Activated T-helper 17 cell treated with anti-CD3 and anti-CD28 coated beads, Interleukin-2, amount 50 U/mL, for 72 hours (primary cell): ENCODE results near the gene YAE1. TPM values are rescaled to one million over a fixed set of nuclear protein-coding genes. Genes with fewer than 3 reads are reported as not detected.

ENCODE experiments used
- ATAC-seq: fragments of 150-1000 bp; cut with Tn5 transposase; replicated peaks from 2 replicates; pipeline ENCODE4 v1.10.0; 2021; ENCODE audit warnings: mild to moderate bottlenecking, moderate library complexity
- H3K27ac Mint-ChIP-seq: one replicate; pipeline ENCODE4 v1.8.0; 2022; ENCODE audit warnings: mixed read lengths
- H3K27me3 Mint-ChIP-seq: one replicate; pipeline ENCODE4 v1.8.0; 2022; ENCODE audit warnings: mixed read lengths
- H3K36me3 Mint-ChIP-seq: one replicate; pipeline ENCODE4 v1.8.0; 2022; ENCODE audit warnings: low read depth, mild to moderate bottlenecking, mixed read lengths
- H3K4me1 Mint-ChIP-seq: one replicate; pipeline ENCODE4 v1.8.0; 2022; ENCODE audit warnings: mixed read lengths
- H3K4me3 Mint-ChIP-seq: one replicate; pipeline ENCODE4 v1.8.0; 2022; ENCODE audit warnings: mild to moderate bottlenecking, mixed read lengths
- H3K9me3 Mint-ChIP-seq: one replicate; pipeline ENCODE4 v1.8.0; 2022; ENCODE audit warnings: mixed read lengths
- total RNA-seq, 2 donors: library from RNA; stranded (reverse); gene quantifications; one replicate each; pipeline ENCODE4 v1.2.3, GENCODE V29; 2022

Gene YAE1, protein sequence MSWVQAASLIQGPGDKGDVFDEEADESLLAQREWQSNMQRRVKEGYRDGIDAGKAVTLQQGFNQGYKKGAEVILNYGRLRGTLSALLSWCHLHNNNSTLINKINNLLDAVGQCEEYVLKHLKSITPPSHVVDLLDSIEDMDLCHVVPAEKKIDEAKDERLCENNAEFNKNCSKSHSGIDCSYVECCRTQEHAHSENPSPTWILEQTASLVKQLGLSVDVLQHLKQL
- 10 to 100 TPM in 1 of 2 donors, 1 to 10 TPM in 1; 9.2 to 13.9 TPM for total RNA-seq

DNA sequence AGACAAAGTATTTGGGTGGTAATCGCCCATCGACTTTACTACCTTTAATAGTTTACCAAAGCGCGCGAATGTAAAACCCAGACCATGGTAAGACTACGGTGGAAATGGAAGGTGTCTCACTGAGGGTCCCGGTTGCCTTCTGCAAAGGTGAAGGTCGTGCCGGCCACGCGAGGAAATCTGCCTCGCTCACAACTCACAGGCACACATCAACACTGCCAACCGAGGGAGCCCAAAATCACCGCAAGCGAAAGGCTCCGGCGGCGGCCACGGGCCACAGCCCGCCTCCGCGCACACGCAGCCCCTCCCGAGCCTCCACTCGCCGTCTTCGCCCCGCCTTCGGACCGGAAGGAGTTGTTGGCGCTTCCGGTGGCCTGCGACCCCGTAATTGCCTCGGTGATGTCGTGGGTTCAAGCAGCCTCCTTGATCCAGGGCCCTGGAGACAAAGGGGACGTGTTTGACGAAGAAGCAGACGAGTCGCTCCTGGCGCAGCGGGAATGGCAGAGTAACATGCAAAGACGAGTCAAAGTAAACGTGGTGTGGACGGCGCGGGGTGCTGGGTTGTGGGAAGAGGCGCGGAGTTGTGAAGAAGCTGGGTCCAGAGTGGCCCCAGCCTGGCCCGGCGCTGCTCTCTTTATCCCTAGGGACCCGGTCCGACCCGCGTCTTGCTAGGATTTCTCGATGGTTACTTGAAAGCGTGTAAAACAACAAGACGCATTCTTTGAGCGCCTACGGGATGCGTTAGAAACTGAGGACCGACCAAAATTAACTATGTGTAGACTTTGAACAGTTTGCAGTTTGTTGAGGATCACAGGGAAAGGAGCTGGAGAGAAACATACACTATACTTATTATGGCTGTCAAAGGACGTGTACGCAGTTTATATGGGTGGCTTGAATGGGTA is at the start of gene YAE1:
Gene YAE1, plus strand, starts transcription at position 382 of the 899 bp plus-strand sequence. Its CDS starts 15 bp downstream, at position 397.
- Mint-ChIP-seq H3K4me1 (peaks cover 4% of the 10 kb centered on the region), H3K27me3 (no peaks in the 10 kb centered on the region), H3K4me3 (peak within 1 kb of the TSS; percentile 90), H3K9me3 (no peaks in the 10 kb centered on the region), H3K36me3 (peaks cover 21% of the 10 kb centered on the region), H3K27ac (peak within 1 kb of the TSS; percentile 88)
- ATAC-seq = peak; percentile 97

GRCh38 chr7:39516498-39516897 is 49.7 kb upstream of the YAE1 start:
- no peaks in the 10 kb centered on the region for H3K9me3 Mint-ChIP-seq
- H3K4me1 Mint-ChIP-seq = no peaks in the 10 kb centered on the region
- ATAC-seq = no peak
- H3K27ac Mint-ChIP-seq = no peak overlapping the region
- no peaks in the 10 kb centered on the region for H3K36me3 Mint-ChIP-seq
- peaks cover 7% of the 10 kb centered on the region for H3K27me3 Mint-ChIP-seq
- H3K4me3 Mint-ChIP-seq = no peak overlapping the region

- no peak overlapping the region for H3K4me3 Mint-ChIP-seq
- H3K27me3 Mint-ChIP-seq = peaks cover 9% of the 10 kb centered on the region
- H3K9me3 Mint-ChIP-seq = no peaks in the 10 kb centered on the region
- H3K27ac Mint-ChIP-seq = no peak overlapping the region
- no peak for ATAC-seq
- no peaks in the 10 kb centered on the region for H3K4me1 Mint-ChIP-seq
- no peaks in the 10 kb centered on the region for H3K36me3 Mint-ChIP-seq
These were observed 49.0 kb upstream of the YAE1 start for GRCh38 chr7:39517240-39517639.

GRCh38 chr7:39525926-39526325 is 40.3 kb upstream of the YAE1 start:
- Mint-ChIP-seq H3K9me3 (no peaks in the 10 kb centered on the region), H3K27ac (no peak overlapping the region)

DNA sequence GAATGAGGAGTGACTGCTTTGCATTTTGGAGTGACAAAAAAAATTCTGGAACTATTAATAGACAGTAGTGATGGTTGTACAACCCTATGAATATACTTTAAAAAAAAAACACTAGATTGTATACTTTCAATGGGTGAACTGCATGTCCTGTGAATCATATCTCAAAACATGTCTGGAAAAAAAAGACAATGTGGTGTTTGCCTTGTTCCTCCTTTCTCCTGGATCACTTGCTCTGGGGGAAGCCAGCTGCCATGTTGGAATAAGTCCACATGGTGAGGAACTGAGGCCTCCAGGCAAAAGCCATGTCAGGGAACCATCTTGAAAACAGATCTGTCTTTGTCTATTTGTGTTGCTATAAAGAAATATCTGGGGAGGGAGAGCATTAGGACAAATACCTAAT is 39.5 kb upstream of the YAE1 start:
- ATAC-seq = no peak
- peaks cover 11% of the 10 kb centered on the region for H3K27me3 Mint-ChIP-seq
- no peak overlapping the region for H3K4me3 Mint-ChIP-seq

More at GRCh38 chr7:39525926-39526325, 40.3 kb upstream of the YAE1 start:
- Mint-ChIP-seq H3K4me1 (no peaks in the 10 kb centered on the region), H3K36me3 (no peaks in the 10 kb centered on the region), H3K4me3 (no peak overlapping the region), H3K27me3 (peaks cover 13% of the 10 kb centered on the region)
- no peak for ATAC-seq

DNA sequence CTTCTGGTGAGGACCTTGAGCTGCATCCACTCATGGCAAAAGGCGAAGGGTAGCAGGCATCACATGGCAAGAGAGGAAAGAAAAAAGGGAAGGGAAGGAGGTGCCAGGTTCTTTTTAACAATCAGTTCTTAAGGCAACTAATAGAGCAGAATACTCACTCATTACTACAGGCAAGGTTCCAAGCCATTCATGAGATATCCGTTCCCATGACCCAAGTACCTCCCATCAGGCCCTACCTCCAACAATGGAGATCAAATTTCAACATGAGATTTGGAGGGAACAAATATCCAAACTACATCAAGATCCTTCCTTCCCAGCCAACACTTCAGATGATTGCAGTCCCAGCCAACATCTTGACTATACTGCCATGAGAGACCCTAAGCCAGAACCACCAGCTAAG is 38.9 kb upstream of the YAE1 start:
- no peak for ATAC-seq
- Mint-ChIP-seq H3K4me1 (no peaks in the 10 kb centered on the region), H3K27me3 (peaks cover 9% of the 10 kb centered on the region), H3K36me3 (no peaks in the 10 kb centered on the region), H3K9me3 (no peaks in the 10 kb centered on the region), H3K4me3 (no peak overlapping the region), H3K27ac (no peak overlapping the region)

More for the DNA sequence above, 39.5 kb upstream of the YAE1 start:
- Mint-ChIP-seq H3K9me3 (no peaks in the 10 kb centered on the region), H3K27ac (no peak overlapping the region), H3K4me1 (no peaks in the 10 kb centered on the region), H3K36me3 (no peaks in the 10 kb centered on the region)

DNA sequence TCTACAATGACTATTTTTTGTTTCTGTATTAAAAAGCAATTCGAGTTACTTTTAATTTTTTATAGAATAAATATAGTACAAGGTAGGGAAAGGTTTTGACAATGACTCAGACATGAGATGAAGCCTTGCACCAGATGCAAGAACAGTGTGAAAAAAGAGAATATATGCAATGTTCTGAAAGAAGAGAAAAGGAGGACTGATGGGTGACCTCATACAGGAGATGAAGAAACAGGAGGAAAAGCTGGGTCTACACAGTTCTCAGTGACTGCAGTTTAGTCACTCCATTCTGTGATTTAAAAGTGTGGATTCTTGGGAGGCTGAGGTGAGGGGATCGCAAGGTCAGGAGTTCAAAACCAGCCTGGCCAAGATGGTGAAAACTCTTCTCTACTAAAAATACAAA is 38.3 kb upstream of the YAE1 start:
- no peaks in the 10 kb centered on the region for H3K36me3 Mint-ChIP-seq
- no peaks in the 10 kb centered on the region for H3K4me1 Mint-ChIP-seq
- peaks cover 9% of the 10 kb centered on the region for H3K27me3 Mint-ChIP-seq
- H3K4me3 Mint-ChIP-seq = no peak overlapping the region
- ATAC-seq = no peak
- no peak overlapping the region for H3K27ac Mint-ChIP-seq
- no peaks in the 10 kb centered on the region for H3K9me3 Mint-ChIP-seq

DNA sequence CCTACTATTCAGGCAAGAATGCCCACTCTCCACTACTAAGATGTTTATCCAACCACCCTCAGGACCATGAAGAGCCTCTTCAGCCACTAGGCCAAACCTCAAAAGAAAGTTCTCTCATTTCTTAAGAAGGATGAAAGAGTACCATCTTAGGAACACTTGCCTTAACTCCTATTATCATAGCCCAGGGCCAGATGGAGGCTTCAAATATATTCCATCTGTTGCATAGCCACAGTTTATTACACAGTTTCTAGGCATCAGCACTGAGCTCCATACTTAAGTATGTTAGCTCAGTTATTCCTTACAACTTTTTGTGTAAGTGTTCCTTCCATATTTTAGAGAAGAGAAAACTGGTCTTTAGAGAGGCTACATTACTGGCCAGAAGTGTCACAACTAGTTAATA is 37.4 kb upstream of the YAE1 start:
- H3K27ac Mint-ChIP-seq = no peak overlapping the region
- no peak for ATAC-seq
- no peaks in the 10 kb centered on the region for H3K36me3 Mint-ChIP-seq
- H3K27me3 Mint-ChIP-seq = peaks cover 9% of the 10 kb centered on the region
- H3K4me1 Mint-ChIP-seq = no peaks in the 10 kb centered on the region
- no peaks in the 10 kb centered on the region for H3K9me3 Mint-ChIP-seq
- H3K4me3 Mint-ChIP-seq = no peak overlapping the region

GRCh38 chr7:39529582-39529981 is 36.6 kb upstream of the YAE1 start:
- no peak for ATAC-seq
- Mint-ChIP-seq H3K27ac (no peak overlapping the region), H3K4me1 (no peaks in the 10 kb centered on the region), H3K9me3 (no peaks in the 10 kb centered on the region), H3K27me3 (peaks cover 12% of the 10 kb centered on the region), H3K4me3 (no peak overlapping the region), H3K36me3 (no peaks in the 10 kb centered on the region)

DNA sequence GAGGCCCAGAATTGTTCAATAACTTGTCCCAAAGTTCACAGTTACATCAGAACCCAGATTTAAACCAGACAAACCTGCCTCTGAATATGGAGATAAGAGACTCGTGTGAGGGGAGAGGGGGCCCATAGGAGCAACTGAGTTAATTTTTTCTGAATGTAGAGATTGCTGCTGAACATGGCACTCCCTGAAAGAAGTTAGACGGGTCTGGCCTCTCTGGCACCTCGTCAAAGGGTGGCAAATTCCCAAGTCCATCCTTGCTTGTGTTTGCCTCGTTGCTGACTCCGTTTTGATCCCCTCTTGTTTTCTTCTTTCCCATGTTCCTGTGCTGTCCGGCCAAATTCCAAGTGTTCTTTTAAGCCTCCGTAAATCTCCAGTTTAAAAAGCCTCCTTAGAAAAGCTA is 35.2 kb upstream of the YAE1 start:
- H3K27ac Mint-ChIP-seq = no peak overlapping the region
- no peak overlapping the region for H3K4me3 Mint-ChIP-seq
- peaks cover 13% of the 10 kb centered on the region for H3K27me3 Mint-ChIP-seq
- no peaks in the 10 kb centered on the region for H3K36me3 Mint-ChIP-seq
- no peaks in the 10 kb centered on the region for H3K9me3 Mint-ChIP-seq
- ATAC-seq = no peak
- no peaks in the 10 kb centered on the region for H3K4me1 Mint-ChIP-seq

GRCh38 chr7:39531818-39532217 is 34.4 kb upstream of the YAE1 start:
- no peak for ATAC-seq
- no peaks in the 10 kb centered on the region for H3K4me1 Mint-ChIP-seq
- peaks cover 15% of the 10 kb centered on the region for H3K27me3 Mint-ChIP-seq
- H3K36me3 Mint-ChIP-seq = no peaks in the 10 kb centered on the region
- H3K9me3 Mint-ChIP-seq = no peaks in the 10 kb centered on the region
- no peak overlapping the region for H3K4me3 Mint-ChIP-seq
- no peak overlapping the region for H3K27ac Mint-ChIP-seq

DNA sequence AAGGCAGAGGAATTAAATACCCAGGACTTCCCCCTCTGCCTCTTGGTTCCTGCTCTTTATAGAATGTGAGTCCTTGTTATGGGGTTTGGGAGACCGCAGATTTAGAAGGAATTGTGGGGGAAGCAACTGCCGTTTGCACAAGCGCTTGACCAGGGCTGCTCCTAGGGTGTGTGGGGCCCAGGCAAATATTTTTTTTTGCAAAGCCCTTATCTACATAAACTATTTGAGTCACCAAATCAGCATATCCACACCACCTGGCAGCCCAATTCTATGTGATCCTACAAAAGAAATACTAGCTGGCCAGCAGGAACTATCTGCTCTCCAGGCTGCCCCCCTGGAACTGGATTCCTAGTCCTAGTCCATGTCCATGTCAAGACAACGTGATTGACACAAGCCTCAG is 33.4 kb upstream of the YAE1 start:
- Mint-ChIP-seq H3K4me1 (no peaks in the 10 kb centered on the region), H3K36me3 (no peaks in the 10 kb centered on the region), H3K9me3 (no peaks in the 10 kb centered on the region), H3K4me3 (no peak overlapping the region), H3K27me3 (peaks cover 11% of the 10 kb centered on the region), H3K27ac (no peak overlapping the region)
- ATAC-seq = no peak

- peaks cover 11% of the 10 kb centered on the region for H3K27me3 Mint-ChIP-seq
- H3K36me3 Mint-ChIP-seq = no peaks in the 10 kb centered on the region
- H3K4me3 Mint-ChIP-seq = no peak overlapping the region
- H3K4me1 Mint-ChIP-seq = no peaks in the 10 kb centered on the region
- ATAC-seq = no peak
- no peak overlapping the region for H3K27ac Mint-ChIP-seq
- no peaks in the 10 kb centered on the region for H3K9me3 Mint-ChIP-seq
These were observed 31.6 kb upstream of the YAE1 start for GRCh38 chr7:39534599-39534998.

DNA sequence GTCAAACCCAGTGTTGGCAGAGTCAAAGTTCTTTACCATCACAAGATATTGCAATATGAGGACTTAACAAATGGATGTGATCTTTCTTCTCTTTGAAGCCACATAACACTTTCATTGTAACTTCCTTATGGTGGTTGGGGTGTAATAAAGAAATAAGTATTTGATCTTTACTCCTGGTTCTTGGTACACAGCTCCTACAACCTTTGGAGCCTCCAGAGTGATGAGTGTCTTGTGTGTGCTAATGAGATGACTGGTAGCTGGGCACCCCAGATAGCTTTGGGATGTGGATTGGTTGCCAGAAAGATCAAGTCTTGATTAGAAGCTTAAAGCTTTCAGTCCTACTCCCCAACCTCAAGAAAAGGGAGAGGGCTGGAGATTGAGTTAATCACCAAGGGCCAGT is 31.1 kb upstream of the YAE1 start:
- ATAC-seq = no peak
- Mint-ChIP-seq H3K4me3 (no peak overlapping the region), H3K27ac (no peak overlapping the region)

DNA sequence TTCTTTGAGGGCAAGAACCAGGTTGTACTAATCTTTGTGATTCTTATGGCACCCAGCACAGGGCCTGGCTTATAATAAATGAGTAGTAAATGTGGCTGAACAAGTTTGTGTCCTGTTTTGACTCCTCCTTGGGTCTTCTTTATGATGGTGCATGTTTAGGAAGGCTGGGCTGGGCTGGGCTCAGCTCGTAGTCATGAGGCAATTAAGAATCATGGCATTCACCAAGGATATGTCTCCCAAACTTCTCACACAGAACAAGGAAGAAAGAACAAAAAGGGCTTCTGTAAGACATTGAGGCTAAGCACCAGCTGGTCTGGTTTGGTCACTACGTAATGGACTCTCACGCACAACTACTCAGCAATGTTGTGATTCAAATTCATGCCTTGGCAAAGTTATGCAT is 30.5 kb upstream of the YAE1 start:
- H3K4me1 Mint-ChIP-seq = no peaks in the 10 kb centered on the region
- H3K4me3 Mint-ChIP-seq = no peak overlapping the region
- H3K36me3 Mint-ChIP-seq = no peaks in the 10 kb centered on the region
- peaks cover 11% of the 10 kb centered on the region for H3K27me3 Mint-ChIP-seq
- ATAC-seq = no peak
- H3K9me3 Mint-ChIP-seq = no peaks in the 10 kb centered on the region
- H3K27ac Mint-ChIP-seq = no peak overlapping the region

More for the DNA sequence above, 31.1 kb upstream of the YAE1 start:
- Mint-ChIP-seq H3K9me3 (no peaks in the 10 kb centered on the region), H3K36me3 (no peaks in the 10 kb centered on the region), H3K4me1 (no peaks in the 10 kb centered on the region), H3K27me3 (peaks cover 11% of the 10 kb centered on the region)
